22Rv1 (cell line): ENCODE measurements around the gene PRPSAP1.

ENCODE experiments used
- H3K27ac ChIP-seq: fragments of 450-650 bp; 2 replicates; pipeline ENCODE4 v1.5.1; 2017
- ZFX ChIP-seq: fragments of 450-650 bp; IDR thresholded peaks from 2 replicates; pipeline ENCODE4 v1.6.1; 2017; ENCODE audit warnings: antibody characterized with exemption, borderline replicate concordance
- TF ChIP-seq, protein P1 (sequence below): fragments of 450-650 bp; IDR thresholded peaks from 2 replicates; pipeline ENCODE4 v1.5.1; 2017; ENCODE audit warnings: mild to moderate bottlenecking

The PRPSAP1 gene

DNA sequence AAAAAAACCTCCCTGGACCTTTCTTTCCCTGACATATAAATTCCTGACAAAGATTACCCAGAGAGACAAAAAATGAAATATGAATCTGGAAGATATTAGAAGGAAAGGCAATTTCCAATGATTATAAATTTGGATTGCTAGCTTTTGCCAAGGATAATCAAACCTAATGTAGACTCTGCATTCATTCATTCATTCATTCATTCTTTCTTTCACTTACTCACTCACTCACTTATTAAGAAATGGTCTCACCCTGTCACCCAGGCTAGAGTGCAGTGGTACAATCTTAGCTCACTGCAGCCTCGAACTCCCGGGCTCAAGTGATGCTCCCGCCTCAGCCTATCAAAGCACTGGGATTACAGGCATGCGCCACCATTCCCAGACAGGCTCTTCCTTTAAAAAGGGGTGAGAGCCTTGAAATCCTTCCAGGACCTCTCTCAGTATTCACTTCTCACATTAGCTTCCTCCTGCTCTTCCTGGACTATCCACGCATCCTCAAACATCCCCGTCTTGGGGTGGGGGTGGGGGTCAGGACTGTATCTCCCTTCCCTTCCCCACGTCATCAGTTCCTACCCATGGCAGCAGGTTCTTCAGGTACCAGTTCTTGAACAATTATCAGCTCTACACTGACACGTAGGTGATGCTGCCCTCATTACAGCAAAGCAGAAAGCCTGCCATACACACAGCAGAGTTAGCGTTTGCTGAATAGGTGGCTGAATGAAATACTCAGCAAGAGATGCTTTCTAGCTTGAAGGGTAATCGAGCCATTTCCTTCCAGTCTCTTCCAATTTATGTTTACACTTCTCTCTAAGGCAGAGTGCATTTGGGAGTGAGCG, 19.8 kb downstream of the PRPSAP1 start:
- H3K27ac ChIP-seq = no peak overlapping the region
- TF ChIP-seq, protein P1, sequence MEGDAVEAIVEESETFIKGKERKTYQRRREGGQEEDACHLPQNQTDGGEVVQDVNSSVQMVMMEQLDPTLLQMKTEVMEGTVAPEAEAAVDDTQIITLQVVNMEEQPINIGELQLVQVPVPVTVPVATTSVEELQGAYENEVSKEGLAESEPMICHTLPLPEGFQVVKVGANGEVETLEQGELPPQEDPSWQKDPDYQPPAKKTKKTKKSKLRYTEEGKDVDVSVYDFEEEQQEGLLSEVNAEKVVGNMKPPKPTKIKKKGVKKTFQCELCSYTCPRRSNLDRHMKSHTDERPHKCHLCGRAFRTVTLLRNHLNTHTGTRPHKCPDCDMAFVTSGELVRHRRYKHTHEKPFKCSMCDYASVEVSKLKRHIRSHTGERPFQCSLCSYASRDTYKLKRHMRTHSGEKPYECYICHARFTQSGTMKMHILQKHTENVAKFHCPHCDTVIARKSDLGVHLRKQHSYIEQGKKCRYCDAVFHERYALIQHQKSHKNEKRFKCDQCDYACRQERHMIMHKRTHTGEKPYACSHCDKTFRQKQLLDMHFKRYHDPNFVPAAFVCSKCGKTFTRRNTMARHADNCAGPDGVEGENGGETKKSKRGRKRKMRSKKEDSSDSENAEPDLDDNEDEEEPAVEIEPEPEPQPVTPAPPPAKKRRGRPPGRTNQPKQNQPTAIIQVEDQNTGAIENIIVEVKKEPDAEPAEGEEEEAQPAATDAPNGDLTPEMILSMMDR = no peak
- TF ChIP-seq ZFX = no peak

DNA sequence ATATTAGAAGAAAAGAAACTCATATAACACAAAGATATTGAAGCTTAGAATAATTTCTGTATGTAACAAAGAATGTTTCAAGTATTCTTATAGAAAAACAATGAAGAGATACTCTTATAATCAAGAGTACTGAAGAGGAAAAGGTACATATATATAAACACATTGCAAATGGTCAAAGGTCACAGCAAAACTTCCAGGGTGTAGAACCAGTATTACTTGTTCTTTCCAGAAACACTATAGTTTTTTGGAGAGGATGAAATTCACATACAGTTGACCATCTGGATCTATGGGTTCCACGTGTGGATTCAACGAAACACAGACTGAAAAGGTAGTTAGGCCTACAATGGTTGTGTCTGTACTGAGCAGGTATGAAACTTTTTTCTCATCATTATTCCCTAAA, 22.6 kb downstream of the PRPSAP1 start:
- peak overlapping the region; percentile 55 for H3K27ac ChIP-seq
- TF ChIP-seq, protein P1 = no peak
- TF ChIP-seq ZFX = no peak

DNA sequence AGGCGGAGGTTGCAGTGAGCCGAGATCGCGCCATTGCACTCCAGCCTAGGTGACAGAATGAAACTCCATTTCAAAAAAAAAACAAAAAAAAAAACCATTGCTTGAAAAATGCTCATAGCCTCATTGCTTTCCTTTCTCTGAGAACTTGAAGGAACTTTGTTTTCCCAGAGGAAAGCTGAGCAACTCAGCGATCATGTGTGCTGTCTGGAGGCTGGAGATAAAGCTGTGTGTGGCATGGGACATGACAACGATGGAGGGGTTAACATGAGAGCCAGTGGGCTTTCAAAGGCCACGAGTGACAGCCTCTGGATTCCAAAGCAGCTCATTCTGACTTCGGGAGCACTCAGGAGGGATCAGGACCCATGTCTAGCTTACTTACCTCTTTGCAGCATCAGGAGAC, 24.1 kb downstream of the PRPSAP1 start:
- TF ChIP-seq, protein P1 = no peak
- TF ChIP-seq ZFX = no peak

DNA sequence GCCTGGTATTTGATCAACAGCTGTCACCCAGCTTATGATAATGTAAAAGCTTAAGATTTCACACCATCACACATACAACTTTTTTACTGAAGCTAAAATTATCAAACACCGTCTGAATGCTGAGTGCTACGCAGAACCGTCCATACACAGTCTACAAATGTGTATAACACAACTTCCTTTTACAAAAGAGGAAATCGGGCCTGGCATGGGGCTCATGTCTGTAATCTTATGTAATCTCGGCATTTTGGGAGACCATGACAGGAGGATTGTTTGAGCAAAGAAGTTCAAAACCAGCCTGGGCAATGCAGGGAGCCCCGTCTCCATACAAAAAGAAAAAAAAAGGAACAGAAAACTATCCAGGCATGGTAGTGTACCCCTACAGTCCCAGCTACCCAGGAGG, 26.0 kb downstream of the PRPSAP1 start:
- TF ChIP-seq ZFX = no peak
- TF ChIP-seq, protein P1 = no peak
- H3K27ac ChIP-seq = no peak overlapping the region

More for the DNA sequence above, 24.1 kb downstream of the PRPSAP1 start:
- H3K27ac ChIP-seq = no peak overlapping the region

DNA sequence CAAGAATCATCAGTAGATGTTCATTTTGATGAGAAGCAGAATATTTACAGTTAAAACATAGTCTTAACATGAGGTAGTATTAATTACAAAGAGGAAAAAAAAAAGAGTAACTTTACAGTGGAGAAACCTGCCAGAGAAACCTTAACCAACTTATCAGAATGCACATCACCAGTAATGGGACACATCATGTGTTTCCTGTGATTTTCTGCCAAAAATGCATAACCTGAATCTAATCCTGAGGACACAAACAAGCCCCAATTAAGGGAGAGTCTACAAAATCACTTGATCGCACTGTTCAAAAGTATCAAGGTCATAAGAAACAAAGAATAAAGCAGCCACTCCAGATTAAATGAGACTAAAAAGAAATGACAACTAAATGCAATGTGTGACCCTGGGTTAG, 27.4 kb downstream of the PRPSAP1 start:
- H3K27ac ChIP-seq = no peak overlapping the region
- no peak for TF ChIP-seq ZFX
- TF ChIP-seq, protein P1 = no peak

DNA sequence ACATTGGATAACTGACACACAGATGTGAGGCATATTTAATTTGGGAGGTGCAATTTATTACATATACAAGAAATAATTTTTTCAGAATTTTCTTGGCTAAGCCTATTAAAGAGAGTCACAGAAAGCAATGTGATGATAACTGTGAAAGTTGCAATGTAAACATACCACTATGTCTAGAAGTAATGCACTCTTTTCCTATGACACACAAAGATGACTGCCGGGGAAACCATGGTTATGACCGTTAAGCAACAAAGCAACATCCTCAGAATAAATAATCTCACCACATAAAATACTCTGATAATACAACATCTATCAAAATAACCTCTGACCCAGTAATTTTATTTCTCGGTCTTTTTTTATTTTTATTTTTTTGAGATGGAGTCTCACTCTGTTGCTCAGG, 35.1 kb downstream of the PRPSAP1 start:
- H3K27ac ChIP-seq = no peak overlapping the region

DNA sequence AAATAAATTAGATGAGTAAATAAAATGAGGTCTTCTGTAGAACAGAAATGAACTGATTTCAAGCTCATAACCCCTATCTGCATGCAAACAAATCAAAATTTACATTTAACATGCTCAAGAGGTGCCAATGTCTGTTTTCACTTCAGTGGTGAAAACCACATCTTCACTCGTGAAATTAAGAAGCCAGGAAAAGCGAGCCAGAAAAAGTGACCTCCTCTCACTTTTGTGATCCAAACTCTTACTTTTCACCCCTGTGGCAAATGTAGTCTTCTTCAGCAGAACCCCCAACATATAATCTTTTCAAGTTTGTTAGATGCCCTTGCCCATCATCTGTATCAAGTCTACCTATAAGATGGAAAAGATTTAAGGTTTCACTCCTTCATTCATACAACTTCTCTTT, 36.2 kb downstream of the PRPSAP1 start:
- TF ChIP-seq, protein P1 = no peak
- no peak for TF ChIP-seq ZFX
- no peak overlapping the region for H3K27ac ChIP-seq

More for the DNA sequence above, 35.1 kb downstream of the PRPSAP1 start:
- TF ChIP-seq, protein P1 = no peak
- no peak for TF ChIP-seq ZFX
